ENCODE data around the gene OR9Q1. TPM values are rescaled to one million over a fixed set of nuclear protein-coding genes. Genes with fewer than 3 reads are reported as not detected.

The OR9Q1 gene
- total RNA-seq, 2 donors from 2014 or later: not detected

- intact Hi-C loops (cut with DNase I): no loop called here
- 68% methylated on average over 3 of the region's 3 CpGs for WGBS
Measured at GRCh38 chr11:57978686-57979531, 44.8 kb upstream of the OR9Q1 start.

GRCh38 chr11:57979532-57980079 lies 44.1 kb upstream of the OR9Q1 start:
- H3K27ac ChIP-seq: no peak overlapping the region
- H3K9me3 ChIP-seq: no peaks in the 10 kb centered on the region
- DNase-seq (ENCODE audit: low spot score): no peak
- TF ChIP-seq CTCF (IDR thresholded peaks at IDR 0.05) (no peak), POLR2AphosphoS5 (IDR thresholded peaks at IDR 0.05) (no peak), POLR2A (IDR thresholded peaks at IDR 0.05) (no peak)
- intact Hi-C loops (cut with DNase I): no loop called here
- 86% methylated on average over 1 of the region's 1 CpG for WGBS
- H3K36me3 ChIP-seq: no peaks in the 10 kb centered on the region
- H3K27me3 ChIP-seq (replicated peaks; ENCODE audit: insufficient read depth): no peaks in the 10 kb centered on the region
- no peak overlapping the region for H3K4me3 ChIP-seq
- no peaks in the 10 kb centered on the region for H3K4me1 ChIP-seq (replicated peaks)

More at GRCh38 chr11:57978686-57979531, 44.8 kb upstream of the OR9Q1 start:
- no peak for DNase-seq (ENCODE audit: low spot score)
- H3K4me3 ChIP-seq: no peak overlapping the region
- no peaks in the 10 kb centered on the region for H3K36me3 ChIP-seq
- H3K4me1 ChIP-seq (replicated peaks): no peaks in the 10 kb centered on the region
- H3K9me3 ChIP-seq: no peaks in the 10 kb centered on the region
- TF ChIP-seq POLR2A (IDR thresholded peaks at IDR 0.05) (no peak), CTCF (IDR thresholded peaks at IDR 0.05) (no peak), POLR2AphosphoS5 (IDR thresholded peaks at IDR 0.05) (no peak)
- H3K27ac ChIP-seq: no peak overlapping the region
- H3K27me3 ChIP-seq (replicated peaks; ENCODE audit: insufficient read depth): no peaks in the 10 kb centered on the region

GRCh38 chr11:57980201-57980600 lies 43.5 kb upstream of the OR9Q1 start:
- no peak for TF ChIP-seq CTCF (IDR thresholded peaks at IDR 0.05)
- TF ChIP-seq POLR2AphosphoS5 (IDR thresholded peaks at IDR 0.05): no peak
- no peak for TF ChIP-seq POLR2A (IDR thresholded peaks at IDR 0.05)
- WGBS: 97% methylated on average over 2 of the region's 2 CpGs
- Histone ChIP-seq H3K27ac (no peak overlapping the region), H3K4me1 (replicated peaks) (no peaks in the 10 kb centered on the region), H3K9me3 (no peaks in the 10 kb centered on the region), H3K4me3 (no peak overlapping the region), H3K27me3 (replicated peaks; ENCODE audit: insufficient read depth) (no peaks in the 10 kb centered on the region), H3K36me3 (no peaks in the 10 kb centered on the region)
- no peak for DNase-seq (ENCODE audit: low spot score)
- intact Hi-C loops (cut with DNase I): no loop called here

- TF ChIP-seq CTCF (IDR thresholded peaks at IDR 0.05) (no peak), POLR2AphosphoS5 (IDR thresholded peaks at IDR 0.05) (no peak), POLR2A (IDR thresholded peaks at IDR 0.05) (no peak)
- Histone ChIP-seq H3K27me3 (replicated peaks; ENCODE audit: insufficient read depth) (no peaks in the 10 kb centered on the region), H3K9me3 (no peaks in the 10 kb centered on the region), H3K4me3 (no peak overlapping the region), H3K27ac (no peak overlapping the region), H3K4me1 (replicated peaks) (no peaks in the 10 kb centered on the region), H3K36me3 (no peaks in the 10 kb centered on the region)
- 62% methylated on average over 3 of the region's 3 CpGs for WGBS
- no peak for DNase-seq (ENCODE audit: low spot score)
- intact Hi-C loops (cut with DNase I): no loop called here
Measured at GRCh38 chr11:57981536-57981935, 42.1 kb upstream of the OR9Q1 start.

GRCh38 chr11:57982776-57983175 lies 40.9 kb upstream of the OR9Q1 start:
- H3K27ac ChIP-seq: no peak overlapping the region
- no peaks in the 10 kb centered on the region for H3K9me3 ChIP-seq
- no peaks in the 10 kb centered on the region for H3K4me1 ChIP-seq (replicated peaks)
- H3K27me3 ChIP-seq (replicated peaks; ENCODE audit: insufficient read depth): no peaks in the 10 kb centered on the region
- intact Hi-C loops (cut with DNase I): no loop called here
- no peak for TF ChIP-seq CTCF (IDR thresholded peaks at IDR 0.05)
- no peak for TF ChIP-seq POLR2AphosphoS5 (IDR thresholded peaks at IDR 0.05)
- no peak for TF ChIP-seq POLR2A (IDR thresholded peaks at IDR 0.05)
- DNase-seq (ENCODE audit: low spot score): no peak
- no peak overlapping the region for H3K4me3 ChIP-seq
- no peaks in the 10 kb centered on the region for H3K36me3 ChIP-seq
- 54% methylated on average over 4 of the region's 4 CpGs for WGBS
